Colon (tissue), 2 donors: ENCODE measurements around the gene MCOLN3.
"Not testable (repeated sequence)": the region's sequence is repeated elsewhere in the genome, so short reads cannot be mapped to it uniquely, and the experiment has no call there.

Source experiments
- FAIRE-seq: peaks from 2 replicates; lab custom pipeline; 2012; peaks lifted over from hg19 to GRCh38; lab: Jason Lieb, UNC
- donor health status: control.
- donor health status: control.

The MCOLN3 gene

GRCh38 chr1:84991097-84991920 is 57.0 kb downstream of the MCOLN3 start:
- no peak for FAIRE-seq

DNA sequence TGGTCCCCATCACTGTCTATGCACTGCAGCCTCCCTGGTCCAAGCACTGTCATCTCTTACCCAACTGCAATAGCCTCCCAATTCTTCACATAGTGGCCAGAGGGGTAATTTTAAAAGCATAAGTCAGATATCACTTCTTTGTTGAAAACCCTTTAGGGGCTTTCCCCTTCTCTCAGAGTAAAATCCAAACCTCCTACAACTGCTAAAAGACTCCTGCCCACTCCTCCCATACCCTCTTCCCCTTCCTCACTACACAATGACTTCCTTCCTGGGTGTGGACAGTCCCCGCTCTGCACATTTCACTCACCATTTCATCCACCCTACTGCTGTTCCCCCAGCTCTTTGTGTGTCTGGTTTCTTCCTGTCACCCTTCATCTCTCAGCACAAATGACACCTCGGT is 59.7 kb downstream of the MCOLN3 start:
- FAIRE-seq = no peak

- not testable (repeated sequence) for FAIRE-seq
Observed at GRCh38 chr1:84986561-84986960, 61.7 kb downstream of the MCOLN3 start.

GRCh38 chr1:84985365-84985764 is 62.9 kb downstream of the MCOLN3 start:
- no peak for FAIRE-seq

DNA sequence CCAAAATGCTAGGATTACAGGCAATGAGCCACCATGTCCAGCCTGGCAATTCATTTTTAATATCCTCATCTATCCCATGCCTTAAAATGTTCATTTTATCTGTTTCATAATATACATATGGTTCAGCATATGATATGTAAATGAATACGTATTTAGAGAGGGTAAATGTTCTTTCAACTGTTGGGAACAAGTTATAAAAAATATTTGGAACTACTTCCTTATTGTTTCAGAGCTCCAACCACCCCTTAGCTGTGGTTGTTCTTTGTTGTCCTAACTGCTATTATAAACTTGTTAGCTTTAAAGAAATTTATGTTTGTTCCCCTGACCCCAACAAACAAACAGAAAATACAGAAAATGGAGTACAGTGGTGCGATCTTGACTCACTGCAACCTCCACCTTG is 65.9 kb downstream of the MCOLN3 start:
- FAIRE-seq = no peak

- FAIRE-seq = no peak
Observed at GRCh38 chr1:84975035-84975434, 73.3 kb downstream of the MCOLN3 start.

DNA sequence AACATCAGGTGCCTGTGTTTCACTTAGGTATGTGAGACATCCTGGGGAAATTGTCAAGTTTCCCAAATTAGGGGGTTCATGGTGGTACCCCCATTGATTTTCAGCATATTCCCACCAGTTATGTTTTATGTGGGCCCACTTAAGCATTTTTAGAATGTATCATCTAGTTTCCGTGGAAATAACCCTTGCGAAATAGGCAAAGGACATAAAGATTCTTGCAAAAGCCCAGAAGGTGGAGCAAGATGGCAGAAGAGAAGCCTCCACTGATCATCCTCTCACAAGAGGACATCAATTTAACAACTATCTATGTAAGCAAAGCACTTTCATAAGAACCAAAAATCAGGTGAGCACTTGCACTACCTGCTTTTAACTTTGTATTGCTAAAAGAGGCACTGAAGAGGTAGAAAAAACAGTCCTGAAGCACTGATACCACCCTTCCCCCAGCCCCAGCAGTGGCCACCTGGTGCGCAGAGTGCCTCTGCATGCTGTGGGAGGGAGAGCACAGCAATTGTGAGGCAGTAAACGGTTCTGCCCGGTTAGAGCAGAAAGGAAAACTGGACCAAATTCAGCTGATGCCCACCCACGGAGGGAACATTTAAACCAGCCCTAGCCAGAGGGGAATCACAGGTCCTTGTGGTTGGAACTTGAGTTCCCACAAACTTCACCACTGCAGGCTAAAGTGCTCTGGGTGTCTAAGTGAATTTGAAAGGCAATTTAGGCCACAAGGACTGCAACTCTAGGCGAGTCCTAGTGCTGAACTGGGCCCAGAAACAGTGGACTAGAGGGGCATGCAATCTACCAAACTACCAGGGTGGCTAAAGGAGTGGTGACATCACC is 74.6 kb downstream of the MCOLN3 start:
- no peak for FAIRE-seq

DNA sequence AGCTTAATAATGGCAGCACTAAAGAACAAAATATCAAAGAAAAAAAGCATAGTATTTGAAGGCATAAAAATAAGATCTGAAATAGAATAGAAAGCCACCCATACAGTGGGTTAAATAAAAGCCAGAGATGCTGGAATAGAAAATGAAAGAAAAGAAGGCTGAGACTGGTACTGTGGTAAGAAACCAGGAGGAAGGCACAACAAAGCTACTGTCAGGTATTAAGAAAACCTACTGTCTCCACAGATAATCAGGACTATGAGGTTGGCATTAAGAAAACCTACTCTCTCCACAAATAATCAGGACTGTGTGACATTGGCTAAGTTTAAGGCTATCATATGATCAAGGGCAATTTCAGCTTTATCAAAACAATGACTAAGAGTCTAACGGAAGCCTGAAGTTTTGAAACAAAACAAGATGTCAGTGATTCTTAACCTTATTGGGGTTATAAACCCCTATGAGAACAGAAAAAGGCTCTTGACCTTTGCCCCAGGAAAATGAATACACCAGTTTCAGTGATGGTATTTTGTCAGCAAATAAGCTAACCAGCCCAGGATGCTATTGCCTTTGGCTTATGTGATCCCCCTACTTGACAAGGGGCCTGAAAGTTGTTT is 75.8 kb downstream of the MCOLN3 start:
- FAIRE-seq = no peak

DNA sequence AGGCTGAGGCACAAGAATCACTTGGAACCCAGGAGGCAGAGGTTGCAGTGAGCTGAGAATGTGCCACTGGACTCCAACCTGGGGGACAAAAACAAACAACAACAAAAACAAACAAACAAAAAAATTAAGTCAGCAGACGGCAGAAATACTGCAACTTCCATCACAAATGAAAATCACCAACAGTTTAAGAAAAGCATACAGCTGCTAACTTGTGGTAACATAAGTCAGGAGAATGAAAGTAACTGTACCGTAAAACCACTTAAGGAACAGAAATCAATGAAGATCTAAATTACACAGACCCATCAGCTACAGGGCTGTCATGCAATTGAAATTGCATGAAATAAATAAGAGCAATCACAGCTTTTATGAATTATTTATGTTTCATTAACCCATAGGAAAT is 76.3 kb downstream of the MCOLN3 start:
- no peak for FAIRE-seq

- FAIRE-seq = no peak
Observed at GRCh38 chr1:84969489-84970250, 78.6 kb downstream of the MCOLN3 start.

DNA sequence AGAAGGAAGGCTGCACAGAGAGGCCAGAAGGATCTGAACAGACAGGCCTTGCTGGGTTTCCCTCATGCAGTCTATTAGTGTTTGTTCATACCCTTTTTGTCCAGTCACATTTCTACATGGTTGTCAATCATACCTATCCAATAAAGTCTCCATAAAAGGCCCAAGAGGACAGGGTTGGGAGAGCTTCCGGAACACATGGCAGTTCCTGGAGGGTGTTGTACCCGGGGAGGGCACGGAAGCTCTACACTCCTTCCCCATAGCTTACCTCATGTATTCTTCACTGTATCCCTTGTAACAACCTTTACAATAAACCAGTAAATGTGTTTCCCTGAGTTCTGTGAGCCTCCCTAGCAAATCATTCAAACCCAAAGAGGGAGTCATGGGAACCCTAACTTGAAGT is 79.4 kb downstream of the MCOLN3 start:
- FAIRE-seq = no peak

- FAIRE-seq = peak; percentile 79
Observed at GRCh38 chr1:84968101-84968500, 80.2 kb downstream of the MCOLN3 start.
